ENCODE measurements around the gene SRPK2. TPM values are rescaled to one million over a fixed set of nuclear protein-coding genes. Genes with fewer than 3 reads are reported as not detected.

SRPK2 gene
- total RNA-seq, 4 donors from 2014 or later, result 37.1 to 48.1 (median 46.3) TPM

- no peaks in the 10 kb centered on the region for H3K27me3 ChIP-seq
- WGBS, 2 donors, result 74 to 77% methylated on average over 16 to 19 of the region's 20 CpGs
- H3K9me3 ChIP-seq, result no peaks in the 10 kb centered on the region
- no peaks in the 10 kb centered on the region for H3K36me3 ChIP-seq
- H3K27ac ChIP-seq, result no peak overlapping the region
- H3K4me3 ChIP-seq (replicated peaks in 1 of 3), result no peak overlapping the region
- H3K4me1 ChIP-seq, result peaks cover 0 to 7% of the 10 kb centered on the region in 2 donors
- TF ChIP-seq CTCF (IDR thresholded peaks at IDR 0.05) (no peak), POLR2A (IDR thresholded peaks at IDR 0.05) (no peak)
- DNase-seq, result peak; percentile 63 to 71
- intact Hi-C loops (cut with DNase I), result no loop called here
Measured at GRCh38 chr7:105228555-105228954, 160.2 kb downstream of the SRPK2 start.

GRCh38 chr7:105227391-105227790 is 161.3 kb downstream of the SRPK2 start:
- H3K9me3 ChIP-seq, result no peaks in the 10 kb centered on the region
- no peak overlapping the region for H3K27ac ChIP-seq
- H3K4me3 ChIP-seq (replicated peaks in 1 of 3), result no peak overlapping the region
- 95 to 96% methylated on average over 2 of the region's 2 CpGs for WGBS, 2 donors
- H3K4me1 ChIP-seq, result peaks cover 0 to 7% of the 10 kb centered on the region in 2 donors
- intact Hi-C loops (cut with DNase I), result no loop called here
- no peaks in the 10 kb centered on the region for H3K36me3 ChIP-seq
- H3K27me3 ChIP-seq, result no peaks in the 10 kb centered on the region
- DNase-seq, result no peak
- TF ChIP-seq CTCF (IDR thresholded peaks at IDR 0.05) (no peak), POLR2A (IDR thresholded peaks at IDR 0.05) (no peak)

GRCh38 chr7:105224884-105225651 is 163.7 kb downstream of the SRPK2 start:
- no peak for DNase-seq
- Histone ChIP-seq H3K27ac (no peak overlapping the region), H3K4me3 (replicated peaks in 1 of 3) (no peak overlapping the region), H3K4me1 (peaks cover 0 to 6% of the 10 kb centered on the region in 2 donors), H3K9me3 (no peaks in the 10 kb centered on the region), H3K36me3 (no peaks in the 10 kb centered on the region), H3K27me3 (no peaks in the 10 kb centered on the region)
- TF ChIP-seq CTCF (IDR thresholded peaks at IDR 0.05) (no peak), POLR2A (IDR thresholded peaks at IDR 0.05) (no peak)
- 75 to 79% methylated on average over 6 of the region's 6 CpGs for WGBS, 2 donors
- intact Hi-C loops (cut with DNase I), result no loop called here

- no peak overlapping the region for H3K27ac ChIP-seq
- no peaks in the 10 kb centered on the region for H3K36me3 ChIP-seq
- no peak overlapping the region for H3K4me3 ChIP-seq (replicated peaks in 1 of 3)
- intact Hi-C loops (cut with DNase I), result no loop called here
- DNase-seq, result no peak
- TF ChIP-seq CTCF (IDR thresholded peaks at IDR 0.05) (no peak), POLR2A (IDR thresholded peaks at IDR 0.05) (no peak)
- WGBS, 2 donors, result 91 to 94% methylated on average over 5 of the region's 5 CpGs
- H3K9me3 ChIP-seq, result no peaks in the 10 kb centered on the region
- peaks cover 0 to 3% of the 10 kb centered on the region in 2 donors for H3K4me1 ChIP-seq
- no peaks in the 10 kb centered on the region for H3K27me3 ChIP-seq
Measured at GRCh38 chr7:105222953-105223352, 165.8 kb downstream of the SRPK2 start.

- Histone ChIP-seq H3K36me3 (no peaks in the 10 kb centered on the region), H3K27ac (no peak overlapping the region), H3K4me1 (peaks cover 0 to 7% of the 10 kb centered on the region in 2 donors), H3K27me3 (no peaks in the 10 kb centered on the region), H3K9me3 (no peaks in the 10 kb centered on the region), H3K4me3 (replicated peaks in 1 of 3) (no peak overlapping the region)
- 92 to 96% methylated on average over 2 of the region's 2 CpGs for WGBS, 2 donors
- DNase-seq, result no peak
- intact Hi-C loops (cut with DNase I), result no loop called here
- no peak for TF ChIP-seq POLR2A (IDR thresholded peaks at IDR 0.05)
- TF ChIP-seq CTCF (IDR thresholded peaks at IDR 0.05), result no peak
Measured at GRCh38 chr7:105219771-105220160, 169.0 kb downstream of the SRPK2 start.
